CD4-positive, alpha-beta T cell treated with Interleukin-6 at 100 ng/mL for 8 hours (primary cell): ENCODE measurements around the gene PLXNA2.

ENCODE experiments used
- DNase-seq: peaks from one replicate; pipeline ENCODE4 v3.0.0-alpha.2; 2020; ENCODE audit warnings: mixed read lengths, low spot score

PLXNA2 gene

GRCh38 chr1:207993477-207994445 is 250.4 kb downstream of the PLXNA2 start:
- DNase-seq = no peak

- DNase-seq = no peak
These were observed 251.4 kb downstream of the PLXNA2 start for GRCh38 chr1:207992677-207993236.

GRCh38 chr1:207991583-207992026 is 252.6 kb downstream of the PLXNA2 start:
- DNase-seq = no peak

- DNase-seq = no peak
These were observed 253.2 kb downstream of the PLXNA2 start for GRCh38 chr1:207990876-207991582.

GRCh38 chr1:207990455-207990854 is 253.7 kb downstream of the PLXNA2 start:
- no peak for DNase-seq

GRCh38 chr1:207988326-207989165 is 255.6 kb downstream of the PLXNA2 start:
- DNase-seq = no peak

GRCh38 chr1:207987164-207987563 is 257.0 kb downstream of the PLXNA2 start:
- DNase-seq = no peak

GRCh38 chr1:207985996-207986395 is 258.2 kb downstream of the PLXNA2 start:
- DNase-seq = no peak

- DNase-seq = no peak
These were observed 259.2 kb downstream of the PLXNA2 start for GRCh38 chr1:207984831-207985572.

- no peak for DNase-seq
These were observed 261.0 kb downstream of the PLXNA2 start for GRCh38 chr1:207983044-207983635.

- DNase-seq = no peak
These were observed 262.2 kb downstream of the PLXNA2 start for GRCh38 chr1:207981976-207982375.

GRCh38 chr1:207978441-207978840 is 265.7 kb downstream of the PLXNA2 start:
- no peak for DNase-seq

- DNase-seq = no peak
These were observed 266.3 kb downstream of the PLXNA2 start for GRCh38 chr1:207977876-207978275.

GRCh38 chr1:207973898-207974568 is 270.2 kb downstream of the PLXNA2 start:
- DNase-seq = no peak

- no peak for DNase-seq
These were observed 271.8 kb downstream of the PLXNA2 start for GRCh38 chr1:207972337-207972736.
